Measurements from ENCODE around the gene OTUD7B. TPM values are rescaled to one million over a fixed set of nuclear protein-coding genes. Genes with fewer than 3 reads are reported as not detected.

OTUD7B gene
- total RNA-seq, 1 experiment from 2014 or later = 23.5 TPM

DNA sequence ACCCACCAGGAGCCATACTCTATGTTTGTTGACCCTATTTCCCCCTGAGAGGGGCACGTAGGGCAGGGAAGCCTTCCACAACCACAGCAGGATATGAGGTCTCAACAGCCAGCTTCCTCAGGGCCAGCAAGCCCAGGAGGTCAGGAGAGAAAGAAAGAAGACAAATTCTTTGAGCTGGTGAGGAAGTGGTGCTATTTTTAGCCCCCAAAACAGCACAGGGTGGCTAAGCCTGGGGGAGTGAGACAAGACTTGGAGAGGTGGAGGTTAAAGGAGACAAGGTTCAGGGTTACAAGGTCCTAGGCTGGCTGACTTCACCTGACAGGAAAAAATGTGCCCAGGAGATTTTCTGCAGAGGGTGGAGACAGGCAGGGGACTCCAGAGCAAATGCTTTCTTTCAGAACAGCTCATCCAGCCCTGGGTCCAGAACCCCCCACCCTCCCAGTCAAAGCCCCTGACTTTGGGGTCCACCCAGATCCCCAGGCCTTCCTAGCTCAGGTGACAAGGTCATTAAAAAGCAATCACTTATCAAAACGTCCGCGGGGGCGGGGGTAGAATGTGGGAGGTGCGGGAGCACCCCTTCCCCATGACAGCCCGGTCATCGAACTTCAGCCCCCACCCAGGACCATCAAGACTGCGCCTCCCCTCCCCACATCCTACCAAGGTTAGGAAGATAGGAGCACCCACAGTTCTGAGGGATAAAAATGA is 94.2 kb downstream of the OTUD7B start:
- H3K79me2 ChIP-seq (ENCODE audit: insufficient read depth, low read length) = no peaks in the 10 kb centered on the region; the same call in 1 of the 2 replicates
- no peak overlapping the region for H3K23ac ChIP-seq (ENCODE audit: insufficient read length, low read depth, low read length)
- no peak overlapping the region for H2BK20ac ChIP-seq (ENCODE audit: low read depth, low read length, poor library complexity, severe bottlenecking)
- Mint-ChIP-seq H3K27ac (peak overlapping the region; percentile 53 to 84 (median 76); a peak in 4 of 7 replicates), H3K9me3 (no peaks in the 10 kb centered on the region), H3K4me3 (peak overlapping the region; percentile 88 to 98), H3K4me1 (peaks cover 27 to 31% of the 10 kb centered on the region in 2 experiments), H3K27me3 (ENCODE audit: low read depth) (no peaks in the 10 kb centered on the region), H3K36me3 (ENCODE audit: insufficient read depth in 1 of 3, low read depth in 3 of 3) (peaks cover 12 to 24% (median 20%) of the 10 kb centered on the region in 3 experiments; a peak in 6 of 7 replicates)
- no peaks in the 10 kb centered on the region for H3K9me3 ChIP-seq (ENCODE audit: control insufficient read depth, low read depth, low read length)
- H3K56ac ChIP-seq (ENCODE audit: insufficient read length, low read depth, low read length) = no peak overlapping the region
- no peak overlapping the region for H3K4ac ChIP-seq (ENCODE audit: low read depth, low read length)
- peak overlapping the region; percentile 21 for H3K9ac ChIP-seq (ENCODE audit: extremely low read depth, insufficient read length, low read length)
- no peaks in the 10 kb centered on the region for H3K79me1 ChIP-seq (ENCODE audit: insufficient read depth, low read depth, low read length, poor library complexity, severe bottlenecking)
- H4K5ac ChIP-seq (ENCODE audit: insufficient read length, low read depth, low read length) = no peak overlapping the region
- no CpG with 5 or more reads among the region's 9 CpGs for WGBS (ENCODE audit: extremely low coverage, insufficient read length, low lambda C conversion rate)
- H2AK5ac ChIP-seq (ENCODE audit: insufficient read length, low read length) = no peak overlapping the region
- H2AFZ ChIP-seq (ENCODE audit: low read length) = no peak overlapping the region
- H2BK12ac ChIP-seq (ENCODE audit: insufficient read length, low read depth, low read length) = no peak overlapping the region
- no peak overlapping the region for H2BK120ac ChIP-seq (ENCODE audit: low read depth, low read length, poor library complexity, severe bottlenecking)
- no peak overlapping the region for H2BK5ac ChIP-seq (ENCODE audit: insufficient read length, low read length)
- no peak overlapping the region for H4K8ac ChIP-seq (replicated peaks; ENCODE audit: insufficient read length, low read depth, low read length)
- H3T11ph ChIP-seq (ENCODE audit: low read length) = no peak overlapping the region
- no peaks in the 10 kb centered on the region for H3K27me3 ChIP-seq (ENCODE audit: insufficient read depth, low read length)
- DNase-seq = no peak
- peaks cover 13% of the 10 kb centered on the region for H3K23me2 ChIP-seq (ENCODE audit: insufficient read length, low read depth, low read length, poor library complexity, severe bottlenecking)
- no peak overlapping the region for H3K14ac ChIP-seq (ENCODE audit: insufficient read depth, low read length)
- no peak overlapping the region for H4K91ac ChIP-seq (ENCODE audit: insufficient read length, low read depth, low read length)
- no peaks in the 10 kb centered on the region for H4K20me1 ChIP-seq (ENCODE audit: control insufficient read depth, insufficient read depth, insufficient read length)
- peaks cover 8% of the 10 kb centered on the region; the same call in 1 of the 2 replicates for H3K4me1 ChIP-seq (ENCODE audit: insufficient read depth, low read length)
- no peak overlapping the region for H3K27ac ChIP-seq (ENCODE audit: insufficient read length, low read depth, low read length)
- H3K18ac ChIP-seq (ENCODE audit: insufficient read length, low read depth, low read length) = no peak overlapping the region
- H3K4me2 ChIP-seq (ENCODE audit: insufficient read depth, insufficient read length, low read length) = peak overlapping the region; percentile 65
- TF ChIP-seq, protein P1, sequence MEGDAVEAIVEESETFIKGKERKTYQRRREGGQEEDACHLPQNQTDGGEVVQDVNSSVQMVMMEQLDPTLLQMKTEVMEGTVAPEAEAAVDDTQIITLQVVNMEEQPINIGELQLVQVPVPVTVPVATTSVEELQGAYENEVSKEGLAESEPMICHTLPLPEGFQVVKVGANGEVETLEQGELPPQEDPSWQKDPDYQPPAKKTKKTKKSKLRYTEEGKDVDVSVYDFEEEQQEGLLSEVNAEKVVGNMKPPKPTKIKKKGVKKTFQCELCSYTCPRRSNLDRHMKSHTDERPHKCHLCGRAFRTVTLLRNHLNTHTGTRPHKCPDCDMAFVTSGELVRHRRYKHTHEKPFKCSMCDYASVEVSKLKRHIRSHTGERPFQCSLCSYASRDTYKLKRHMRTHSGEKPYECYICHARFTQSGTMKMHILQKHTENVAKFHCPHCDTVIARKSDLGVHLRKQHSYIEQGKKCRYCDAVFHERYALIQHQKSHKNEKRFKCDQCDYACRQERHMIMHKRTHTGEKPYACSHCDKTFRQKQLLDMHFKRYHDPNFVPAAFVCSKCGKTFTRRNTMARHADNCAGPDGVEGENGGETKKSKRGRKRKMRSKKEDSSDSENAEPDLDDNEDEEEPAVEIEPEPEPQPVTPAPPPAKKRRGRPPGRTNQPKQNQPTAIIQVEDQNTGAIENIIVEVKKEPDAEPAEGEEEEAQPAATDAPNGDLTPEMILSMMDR (conservative IDR thresholded peaks at IDR 0.05) = no peak
- H2BK15ac ChIP-seq (ENCODE audit: low read depth, low read length) = no peak overlapping the region; the same call in 1 of the 2 replicates
